Endodermal cell (in vitro differentiated cells): Measurements from ENCODE around the gene EPSTI1. TPM values are rescaled to one million over a fixed set of nuclear protein-coding genes. Genes with fewer than 3 reads are reported as not detected.

Source experiments
- DNase-seq: peaks from one replicate; pipeline ENCODE4 v3.0.0-alpha.2; 2017
- H3K27ac ChIP-seq: 2 replicates; pipeline ENCODE4 v1.5.1; 2013; ENCODE audit warnings: mild to moderate bottlenecking, low read depth, low read length, moderate library complexity
- H3K27me3 ChIP-seq: 2 replicates; pipeline ENCODE4 v1.6.1; 2013; ENCODE audit warnings: mild to moderate bottlenecking, low read length, moderate library complexity; ENCODE audit not compliant: insufficient read depth, control insufficient read depth, poor library complexity, severe bottlenecking
- H3K36me3 ChIP-seq: 2 replicates; pipeline ENCODE4 v1.7.0; 2013; ENCODE audit warnings: mild to moderate bottlenecking, low read length, moderate library complexity; ENCODE audit not compliant: control insufficient read depth, insufficient read depth
- H3K4me1 ChIP-seq: one replicate; pipeline ENCODE4 v1.7.0; 2013; ENCODE audit warnings: low read length; ENCODE audit not compliant: control insufficient read depth, insufficient read depth
- H3K4me3 ChIP-seq: 2 replicates; pipeline ENCODE4 v1.5.1; 2013; ENCODE audit warnings: mild to moderate bottlenecking, low read length, moderate library complexity
- H3K9ac ChIP-seq: 2 replicates; pipeline ENCODE4 v1.6.1; 2013; ENCODE audit warnings: mild to moderate bottlenecking, low read length, moderate library complexity; ENCODE audit not compliant: poor library complexity, severe bottlenecking; ENCODE audit errors: extremely low read depth
- H3K9me3 ChIP-seq: 2 replicates; pipeline ENCODE4 v1.6.1; 2013; ENCODE audit warnings: mild to moderate bottlenecking, low read length, moderate library complexity; ENCODE audit not compliant: control insufficient read depth
- H3K27ac Mint-ChIP-seq: 2 replicates; pipeline ENCODE4 v1.8.0; 2020; ENCODE audit warnings: mixed read lengths
- H3K27me3 Mint-ChIP-seq: 2 replicates; pipeline ENCODE4 v1.8.0; 2021; ENCODE audit warnings: mild to moderate bottlenecking, mixed read lengths; ENCODE audit not compliant: insufficient read depth
- H3K36me3 Mint-ChIP-seq: 2 replicates; pipeline ENCODE4 v1.8.0; 2020; ENCODE audit warnings: low read depth, mixed read lengths
- H3K4me1 Mint-ChIP-seq: 2 replicates; pipeline ENCODE4 v1.8.0; 2020; ENCODE audit warnings: mixed read lengths
- H3K4me3 Mint-ChIP-seq: 2 replicates; pipeline ENCODE4 v1.8.0; 2020; ENCODE audit warnings: mild to moderate bottlenecking, moderate library complexity, mixed read lengths
- H3K9me3 Mint-ChIP-seq: 2 replicates; pipeline ENCODE4 v1.8.0; 2020; ENCODE audit warnings: mild to moderate bottlenecking, mixed read lengths
- WGBS, 2 experiments: methylation state at CpG; one replicate each; pipeline versions ENCODE4 v1.1.5 to v1.1.7; 2013; ENCODE audit warnings: missing lambda C conversion rate in 2 of 2, mixed read lengths in 1 of 2; ENCODE audit not compliant: insufficient coverage in 1 of 2, insufficient read length in 1 of 2; 5-methylcytosine and 5-hydroxymethylcytosine counted together
- total RNA-seq, 2 donors: library from RNA; stranded (reverse); fragmentation: NEBNext Ultra II Directional in 1 of 2; extraction: Animal tissue kit (Norgen Biotek cat#: 25700) in 1 of 2; gene quantifications; 2 replicates in 1 of 2; 3 replicates in 1 of 2; pipeline ENCODE4 v1.2.1, GENCODE V29; 2021
- TF ChIP-seq, protein P1 (sequence below): fragments of 200-600 bp; sonication (generic); conservative IDR thresholded peaks from 2 replicates; pipeline ENCODE4 v1.5.0; 2021; ENCODE audit warnings: antibody characterized with exemption, mild to moderate bottlenecking

The EPSTI1 gene
- total RNA-seq, 2 donors from 2014 or later = 33.8 to 101 TPM

GRCh38 chr13:42899266-42899665, 92.8 kb downstream of the EPSTI1 start:
- no peaks in the 10 kb centered on the region for H3K9me3 Mint-ChIP-seq
- H3K4me1 Mint-ChIP-seq = no peaks in the 10 kb centered on the region
- H3K36me3 Mint-ChIP-seq = peaks cover 16% of the 10 kb centered on the region
- no peak overlapping the region for H3K9ac ChIP-seq
- no peaks in the 10 kb centered on the region for H3K9me3 ChIP-seq
- H3K27ac Mint-ChIP-seq = no peak overlapping the region
- no peaks in the 10 kb centered on the region for H3K27me3 ChIP-seq
- no peaks in the 10 kb centered on the region for H3K4me1 ChIP-seq
- no peak overlapping the region for H3K27ac ChIP-seq
- H3K27me3 Mint-ChIP-seq = no peaks in the 10 kb centered on the region
- H3K4me3 Mint-ChIP-seq = no peak overlapping the region
- no peak overlapping the region for H3K4me3 ChIP-seq
- WGBS, 2 experiments = 96 to 100% methylated on average over 2 to 3 of the region's 3 CpGs
- TF ChIP-seq, protein P1, sequence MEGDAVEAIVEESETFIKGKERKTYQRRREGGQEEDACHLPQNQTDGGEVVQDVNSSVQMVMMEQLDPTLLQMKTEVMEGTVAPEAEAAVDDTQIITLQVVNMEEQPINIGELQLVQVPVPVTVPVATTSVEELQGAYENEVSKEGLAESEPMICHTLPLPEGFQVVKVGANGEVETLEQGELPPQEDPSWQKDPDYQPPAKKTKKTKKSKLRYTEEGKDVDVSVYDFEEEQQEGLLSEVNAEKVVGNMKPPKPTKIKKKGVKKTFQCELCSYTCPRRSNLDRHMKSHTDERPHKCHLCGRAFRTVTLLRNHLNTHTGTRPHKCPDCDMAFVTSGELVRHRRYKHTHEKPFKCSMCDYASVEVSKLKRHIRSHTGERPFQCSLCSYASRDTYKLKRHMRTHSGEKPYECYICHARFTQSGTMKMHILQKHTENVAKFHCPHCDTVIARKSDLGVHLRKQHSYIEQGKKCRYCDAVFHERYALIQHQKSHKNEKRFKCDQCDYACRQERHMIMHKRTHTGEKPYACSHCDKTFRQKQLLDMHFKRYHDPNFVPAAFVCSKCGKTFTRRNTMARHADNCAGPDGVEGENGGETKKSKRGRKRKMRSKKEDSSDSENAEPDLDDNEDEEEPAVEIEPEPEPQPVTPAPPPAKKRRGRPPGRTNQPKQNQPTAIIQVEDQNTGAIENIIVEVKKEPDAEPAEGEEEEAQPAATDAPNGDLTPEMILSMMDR = no peak
- peaks cover 87% of the 10 kb centered on the region for H3K36me3 ChIP-seq
- no peak for DNase-seq

DNA sequence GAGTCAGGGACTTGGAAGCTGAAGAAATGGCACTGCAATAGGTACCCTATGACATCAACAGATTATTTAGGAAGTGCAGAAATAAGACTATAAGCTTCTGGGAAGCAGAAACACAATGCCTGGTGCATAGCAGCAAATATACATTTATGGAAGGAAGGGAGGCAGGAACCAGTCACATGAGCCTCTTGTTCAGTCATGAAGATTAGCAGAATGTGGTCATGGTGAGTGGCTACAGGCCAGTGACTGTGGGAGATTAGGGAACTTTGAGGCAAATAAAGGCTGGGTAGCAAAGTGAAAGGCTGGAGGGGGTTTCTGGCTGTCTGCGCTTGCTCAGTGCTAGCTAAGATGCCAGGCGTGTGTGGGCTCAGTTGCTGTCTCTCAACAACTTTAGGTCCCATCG, 96.3 kb downstream of the EPSTI1 start:
- no peaks in the 10 kb centered on the region for H3K9me3 Mint-ChIP-seq
- H3K4me3 ChIP-seq = no peak overlapping the region
- 93 to 95% methylated on average over 3 of the region's 3 CpGs for WGBS, 2 experiments
- no peak overlapping the region for H3K27ac ChIP-seq
- H3K27me3 ChIP-seq = no peaks in the 10 kb centered on the region
- H3K4me1 Mint-ChIP-seq = no peaks in the 10 kb centered on the region
- peaks cover 6% of the 10 kb centered on the region for H3K9me3 ChIP-seq
- H3K9ac ChIP-seq = no peak overlapping the region
- H3K36me3 Mint-ChIP-seq = peaks cover 14% of the 10 kb centered on the region
- no peak overlapping the region for H3K27ac Mint-ChIP-seq
- TF ChIP-seq, protein P1 = no peak
- no peaks in the 10 kb centered on the region for H3K27me3 Mint-ChIP-seq
- no peak overlapping the region for H3K4me3 Mint-ChIP-seq
- peaks cover 90% of the 10 kb centered on the region for H3K36me3 ChIP-seq
- DNase-seq = no peak
- no peaks in the 10 kb centered on the region for H3K4me1 ChIP-seq

DNA sequence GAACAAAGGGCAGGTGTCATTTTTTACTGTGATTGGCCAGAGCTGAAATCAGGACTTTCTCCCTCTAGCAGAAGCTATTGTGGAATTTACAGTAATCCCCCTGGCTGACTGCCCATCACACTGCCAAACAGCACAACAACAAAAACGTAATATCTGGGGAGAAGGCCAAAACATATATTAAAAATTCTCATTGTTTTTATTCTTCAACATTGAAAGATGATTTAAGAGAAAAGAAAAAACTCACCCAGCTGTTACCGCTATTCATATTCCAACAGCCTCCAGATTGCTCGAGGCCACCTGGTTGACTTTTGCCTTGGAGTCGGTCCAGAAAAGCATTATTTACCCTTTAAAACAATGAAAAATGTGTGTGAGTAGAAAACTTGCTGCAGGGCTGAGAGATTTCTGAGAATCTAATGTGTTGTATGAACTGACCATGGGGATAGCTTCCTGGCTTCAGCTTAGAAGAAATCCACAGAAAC, 97.2 kb downstream of the EPSTI1 start:
- Histone ChIP-seq H3K27me3 (no peaks in the 10 kb centered on the region), H3K36me3 (peaks cover 86% of the 10 kb centered on the region), H3K4me3 (no peak overlapping the region), H3K4me1 (no peaks in the 10 kb centered on the region), H3K9ac (no peak overlapping the region), H3K9me3 (peaks cover 6% of the 10 kb centered on the region), H3K27ac (no peak overlapping the region)
- TF ChIP-seq, protein P1 = no peak
- Mint-ChIP-seq H3K9me3 (no peaks in the 10 kb centered on the region), H3K36me3 (peaks cover 15% of the 10 kb centered on the region), H3K27ac (no peak overlapping the region), H3K4me1 (no peaks in the 10 kb centered on the region), H3K27me3 (no peaks in the 10 kb centered on the region), H3K4me3 (no peak overlapping the region)
- DNase-seq = no peak
- 83% methylated on average over 2 of the region's 4 CpGs; no CpG with 5 or more reads in 1 of the 2 experiments for WGBS, 2 experiments
